DND-41 (cell line): Measurements from ENCODE around the gene CLN5.

ENCODE experiments used
- EZH2 ChIP-seq: IDR thresholded peaks from 3 replicates; pipeline ENCODE4 v1.6.1; 2012; ENCODE audit warnings: borderline replicate concordance, low read depth, mild to moderate bottlenecking, moderate library complexity, low read length, inconsistent platforms; ENCODE audit not compliant: severe bottlenecking
- TF ChIP-seq, protein P1 (sequence below): IDR thresholded peaks from 2 replicates; pipeline ENCODE4 v1.5.1; 2012; ENCODE audit warnings: borderline replicate concordance, low read length, moderate library complexity, mild to moderate bottlenecking; ENCODE audit not compliant: poor library complexity, severe bottlenecking; ENCODE audit errors: extremely low read depth

GRCh38 chr13:76967031-76967430 lies 24.9 kb upstream of the CLN5 start:
- no peak for TF ChIP-seq EZH2
- TF ChIP-seq, protein P1, sequence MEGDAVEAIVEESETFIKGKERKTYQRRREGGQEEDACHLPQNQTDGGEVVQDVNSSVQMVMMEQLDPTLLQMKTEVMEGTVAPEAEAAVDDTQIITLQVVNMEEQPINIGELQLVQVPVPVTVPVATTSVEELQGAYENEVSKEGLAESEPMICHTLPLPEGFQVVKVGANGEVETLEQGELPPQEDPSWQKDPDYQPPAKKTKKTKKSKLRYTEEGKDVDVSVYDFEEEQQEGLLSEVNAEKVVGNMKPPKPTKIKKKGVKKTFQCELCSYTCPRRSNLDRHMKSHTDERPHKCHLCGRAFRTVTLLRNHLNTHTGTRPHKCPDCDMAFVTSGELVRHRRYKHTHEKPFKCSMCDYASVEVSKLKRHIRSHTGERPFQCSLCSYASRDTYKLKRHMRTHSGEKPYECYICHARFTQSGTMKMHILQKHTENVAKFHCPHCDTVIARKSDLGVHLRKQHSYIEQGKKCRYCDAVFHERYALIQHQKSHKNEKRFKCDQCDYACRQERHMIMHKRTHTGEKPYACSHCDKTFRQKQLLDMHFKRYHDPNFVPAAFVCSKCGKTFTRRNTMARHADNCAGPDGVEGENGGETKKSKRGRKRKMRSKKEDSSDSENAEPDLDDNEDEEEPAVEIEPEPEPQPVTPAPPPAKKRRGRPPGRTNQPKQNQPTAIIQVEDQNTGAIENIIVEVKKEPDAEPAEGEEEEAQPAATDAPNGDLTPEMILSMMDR: no peak
